Coronary artery (tissue), 2 donors: ENCODE measurements around the gene PRRG1.

Source experiments
- DNase-seq: peaks from one replicate; pipeline ENCODE4 v3.0.0-alpha.2; 2017; ENCODE audit warnings: low spot score
- H3K27ac ChIP-seq, 2 donors: fragments of 200-600 bp; sonication (generic); one replicate each; pipeline ENCODE4 v1.5.1; 2016 to 2019
- H3K4me3 ChIP-seq: fragments of 200-600 bp; sonication (generic); 2 replicates; pipeline ENCODE4 v1.5.1; 2016; ENCODE audit warnings: mild to moderate bottlenecking, moderate library complexity
- TF ChIP-seq, protein P1 (sequence below): fragments of 200-600 bp; sonication (generic); IDR thresholded peaks from one replicate; pipeline ENCODE4 v1.5.1; 2019; ENCODE audit warnings: antibody characterized with exemption

The PRRG1 gene

DNA sequence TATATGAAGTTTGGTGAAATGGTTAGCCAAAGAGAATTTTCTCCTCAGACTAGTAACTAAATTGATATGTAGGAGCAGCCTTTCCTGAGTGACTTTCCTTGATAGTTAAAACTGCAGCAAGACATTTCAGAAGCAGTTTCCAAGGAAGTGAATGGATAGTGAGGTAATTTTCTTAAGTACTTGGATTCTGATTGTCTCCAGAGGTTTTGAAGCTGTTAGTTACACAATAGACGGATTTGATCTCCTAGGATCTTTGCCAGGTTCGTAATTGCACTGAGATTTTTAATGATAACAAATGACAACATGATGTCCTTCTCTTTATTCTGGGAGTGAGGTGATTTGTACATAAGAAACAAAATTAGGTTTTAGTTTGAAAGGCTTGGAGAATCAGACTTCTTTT lies 29.2 kb downstream of the PRRG1 start:
- TF ChIP-seq, protein P1, sequence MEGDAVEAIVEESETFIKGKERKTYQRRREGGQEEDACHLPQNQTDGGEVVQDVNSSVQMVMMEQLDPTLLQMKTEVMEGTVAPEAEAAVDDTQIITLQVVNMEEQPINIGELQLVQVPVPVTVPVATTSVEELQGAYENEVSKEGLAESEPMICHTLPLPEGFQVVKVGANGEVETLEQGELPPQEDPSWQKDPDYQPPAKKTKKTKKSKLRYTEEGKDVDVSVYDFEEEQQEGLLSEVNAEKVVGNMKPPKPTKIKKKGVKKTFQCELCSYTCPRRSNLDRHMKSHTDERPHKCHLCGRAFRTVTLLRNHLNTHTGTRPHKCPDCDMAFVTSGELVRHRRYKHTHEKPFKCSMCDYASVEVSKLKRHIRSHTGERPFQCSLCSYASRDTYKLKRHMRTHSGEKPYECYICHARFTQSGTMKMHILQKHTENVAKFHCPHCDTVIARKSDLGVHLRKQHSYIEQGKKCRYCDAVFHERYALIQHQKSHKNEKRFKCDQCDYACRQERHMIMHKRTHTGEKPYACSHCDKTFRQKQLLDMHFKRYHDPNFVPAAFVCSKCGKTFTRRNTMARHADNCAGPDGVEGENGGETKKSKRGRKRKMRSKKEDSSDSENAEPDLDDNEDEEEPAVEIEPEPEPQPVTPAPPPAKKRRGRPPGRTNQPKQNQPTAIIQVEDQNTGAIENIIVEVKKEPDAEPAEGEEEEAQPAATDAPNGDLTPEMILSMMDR = no peak
- Histone ChIP-seq H3K4me3 (no peak overlapping the region), H3K27ac (no peak overlapping the region)
- DNase-seq = no peak

GRCh38 chrX:37378830-37379229 lies 29.7 kb downstream of the PRRG1 start:
- Histone ChIP-seq H3K27ac (no peak overlapping the region), H3K4me3 (no peak overlapping the region)
- DNase-seq = no peak
- TF ChIP-seq, protein P1 = no peak

- DNase-seq = no peak
- Histone ChIP-seq H3K4me3 (no peak overlapping the region), H3K27ac (no peak overlapping the region)
- TF ChIP-seq, protein P1 = no peak
Measured at GRCh38 chrX:37380256-37380655, 31.1 kb downstream of the PRRG1 start.

GRCh38 chrX:37380924-37381323 lies 31.8 kb downstream of the PRRG1 start:
- TF ChIP-seq, protein P1 = no peak
- H3K4me3 ChIP-seq = no peak overlapping the region
- H3K27ac ChIP-seq = no peak overlapping the region
- DNase-seq = no peak

DNA sequence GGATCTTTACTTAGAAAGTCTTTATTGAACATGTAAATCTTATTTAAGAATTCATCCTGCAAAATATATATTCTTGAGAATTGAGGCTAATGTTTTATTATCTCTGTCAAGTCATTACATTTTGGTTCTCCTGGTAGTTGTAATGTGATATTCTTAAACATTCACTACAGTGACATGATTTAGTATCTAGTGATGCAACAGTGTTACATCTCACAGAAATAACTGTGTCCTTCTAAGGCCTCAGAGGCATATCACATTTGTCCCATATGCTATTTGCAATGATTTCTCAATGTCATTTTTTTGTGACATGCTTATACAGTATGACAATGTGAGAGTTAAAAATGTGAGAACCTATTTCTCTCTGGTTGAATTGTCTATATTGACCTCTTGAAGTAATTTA lies 34.1 kb downstream of the PRRG1 start:
- no peak for DNase-seq
- TF ChIP-seq, protein P1 = no peak
- Histone ChIP-seq H3K4me3 (no peak overlapping the region), H3K27ac (no peak overlapping the region)

DNA sequence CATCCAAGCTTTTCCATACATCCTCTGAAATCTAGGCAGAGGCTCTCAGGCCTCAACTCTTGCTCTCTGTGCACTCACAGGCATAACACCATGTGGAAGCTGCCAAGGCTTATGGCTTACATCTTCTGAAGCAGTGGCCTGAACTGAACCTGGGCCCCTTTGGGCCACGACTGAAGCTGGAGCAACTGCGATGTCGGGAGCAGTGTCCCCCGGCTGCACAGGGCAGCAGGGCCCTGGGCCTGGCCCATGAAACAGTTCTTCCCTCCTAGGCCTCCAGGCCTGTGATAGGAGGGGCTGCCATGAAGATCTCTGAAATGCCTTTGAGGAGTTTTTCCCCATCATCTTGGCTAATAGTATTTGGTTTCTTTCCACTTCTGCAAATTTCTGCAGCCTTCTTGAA lies 39.2 kb downstream of the PRRG1 start:
- DNase-seq = no peak
- TF ChIP-seq, protein P1 = no peak
- no peak overlapping the region for H3K4me3 ChIP-seq
- no peak overlapping the region for H3K27ac ChIP-seq

DNA sequence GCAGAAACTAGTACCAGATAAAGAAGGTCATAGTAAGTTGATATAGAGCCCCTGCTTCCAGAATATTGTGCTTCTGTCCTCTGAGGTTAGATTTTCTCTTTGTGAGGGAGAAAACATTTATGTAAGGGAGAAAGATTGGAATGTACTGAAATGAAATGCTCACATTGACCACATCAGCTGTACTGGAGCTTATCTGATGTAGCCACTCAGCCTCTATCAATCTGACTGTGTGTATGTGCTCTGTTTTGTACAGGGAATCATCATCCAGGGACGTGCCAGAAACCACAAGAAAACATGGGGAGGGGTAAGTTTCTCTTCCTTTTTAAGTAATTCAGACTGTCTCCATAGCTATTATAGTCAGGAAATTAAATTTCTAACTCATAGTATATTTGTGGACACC lies 56.8 kb downstream of the PRRG1 start:
- Histone ChIP-seq H3K27ac (no peak overlapping the region), H3K4me3 (no peak overlapping the region)
- DNase-seq = no peak
- TF ChIP-seq, protein P1 = no peak
